CD14-positive monocyte (primary cell): ENCODE results near the gene DEGS2. TPM values are rescaled to one million over a fixed set of nuclear protein-coding genes. Genes with fewer than 3 reads are reported as not detected.

Experiments
- DNase-seq, 3 donors: peaks; one replicate each; pipeline ENCODE4 v3.0.0-alpha.2; 2011 to 2022
- H2AFZ ChIP-seq: 2 replicates; pipeline ENCODE4 v1.6.0; 2012; ENCODE audit warnings: mild to moderate bottlenecking, low read depth, low read length, inconsistent platforms; ENCODE audit not compliant: insufficient read depth, poor library complexity, severe bottlenecking
- H3K27ac ChIP-seq, 2 donors: 1 replicate in 1 of 2; 2 replicates in 1 of 2; pipeline ENCODE4 v1.5.1; 2012 to 2013; ENCODE audit warnings: low read length in 2 of 2, control low read depth in 1 of 2, inconsistent platforms in 1 of 2, low read depth in 1 of 2, mild to moderate bottlenecking in 1 of 2
- H3K27me3 ChIP-seq, 2 donors: one replicate each; pipeline versions ENCODE4 v1.6.0 to v1.6.1; 2011 to 2013; ENCODE audit warnings: low read length in 2 of 2; ENCODE audit not compliant: control insufficient read depth in 2 of 2, insufficient read depth in 2 of 2
- H3K36me3 ChIP-seq, 2 donors: replicated peaks in 1 of 2; 1 replicate in 1 of 2; 2 replicates in 1 of 2; pipeline versions ENCODE4 v1.5.1 to v1.6.1; 2012 to 2013; ENCODE audit warnings: low read length in 2 of 2, control low read depth in 1 of 2, inconsistent platforms in 1 of 2, mild to moderate bottlenecking in 1 of 2; ENCODE audit not compliant: insufficient read depth in 2 of 2, control insufficient read depth in 1 of 2
- H3K4me1 ChIP-seq, 2 donors: 1 replicate in 1 of 2; 2 replicates in 1 of 2; pipeline versions ENCODE4 v1.5.1 to v1.6.1; 2012 to 2013; ENCODE audit warnings: low read length in 2 of 2, control low read depth in 1 of 2, inconsistent platforms in 1 of 2, mild to moderate bottlenecking in 1 of 2, moderate library complexity in 1 of 2; ENCODE audit not compliant: insufficient read depth in 2 of 2, control insufficient read depth in 1 of 2
- H3K4me2 ChIP-seq: replicated peaks from 2 replicates; pipeline ENCODE3; 2012; ENCODE audit warnings: low read length, moderate library complexity, mild to moderate bottlenecking; ENCODE audit not compliant: poor library complexity, severe bottlenecking; ENCODE audit errors: extremely low read depth
- H3K4me3 ChIP-seq, 3 experiments: fragments of 200-600 bp in 1 of 3; sonication (generic) in 1 of 3; replicated peaks in 1 of 3; 1 replicate in 2 of 3; 2 replicates in 1 of 3; pipeline ENCODE4 v1.5.1; 2011 to 2013; ENCODE audit warnings: low read length in 3 of 3, mild to moderate bottlenecking in 3 of 3, control low read depth in 2 of 3, low read depth in 2 of 3, inconsistent platforms in 1 of 3, moderate library complexity in 1 of 3
- H3K79me2 ChIP-seq: 2 replicates; pipeline ENCODE4 v1.6.0; 2012; ENCODE audit warnings: mild to moderate bottlenecking, control low read depth, inconsistent platforms, low read length, moderate library complexity; ENCODE audit not compliant: insufficient read depth
- H3K9ac ChIP-seq: 2 replicates; pipeline ENCODE4 v1.6.0; 2017; ENCODE audit warnings: low read length, mild to moderate bottlenecking; ENCODE audit not compliant: insufficient read depth, poor library complexity, severe bottlenecking
- H3K9me3 ChIP-seq, 2 donors: replicated peaks in 1 of 2; 1 replicate in 1 of 2; 2 replicates in 1 of 2; pipeline versions ENCODE4 v1.5.1 to v1.6.1; 2012 to 2013; ENCODE audit warnings: low read length in 2 of 2, control low read depth in 1 of 2; ENCODE audit not compliant: control insufficient read depth in 1 of 2, insufficient read depth in 1 of 2
- H4K20me1 ChIP-seq: 2 replicates; pipeline ENCODE4 v1.6.0; 2012; ENCODE audit warnings: mild to moderate bottlenecking, low read length, control low read depth, moderate library complexity; ENCODE audit not compliant: insufficient read depth
- H3K27ac Mint-ChIP-seq, 7 donors: one replicate each; pipeline ENCODE4 v1.8.0; 2020; ENCODE audit warnings: mild to moderate bottlenecking in 7 of 7, mixed read lengths in 7 of 7, moderate library complexity in 6 of 7, inconsistent platforms in 2 of 7
- H3K27me3 Mint-ChIP-seq, 3 donors: one replicate each; pipeline ENCODE4 v1.8.0; 2021 to 2022; ENCODE audit warnings: low read depth in 3 of 3, mild to moderate bottlenecking in 3 of 3, mixed read lengths in 3 of 3, moderate library complexity in 3 of 3, inconsistent platforms in 1 of 3
- H3K36me3 Mint-ChIP-seq, 2 donors: one replicate each; pipeline ENCODE4 v1.8.0; 2020; ENCODE audit warnings: mixed read lengths in 2 of 2, inconsistent platforms in 1 of 2, mild to moderate bottlenecking in 1 of 2
- H3K4me1 Mint-ChIP-seq: one replicate; pipeline ENCODE4 v1.8.0; 2020; ENCODE audit warnings: mild to moderate bottlenecking, mixed read lengths
- H3K4me3 Mint-ChIP-seq, 2 donors: one replicate each; pipeline ENCODE4 v1.8.0; 2020; ENCODE audit warnings: mild to moderate bottlenecking in 2 of 2, mixed read lengths in 2 of 2, moderate library complexity in 1 of 2
- H3K9me3 Mint-ChIP-seq, 7 donors: one replicate each; pipeline ENCODE4 v1.8.0; 2020 to 2022; ENCODE audit warnings: mixed read lengths in 7 of 7, mild to moderate bottlenecking in 6 of 7, moderate library complexity in 6 of 7, inconsistent platforms in 2 of 7
- CTCF ChIP-seq: fragments of 200-600 bp; IDR thresholded peaks from one replicate; pipeline ENCODE4 v1.8.0; 2022; ENCODE audit warnings: antibody characterized with exemption, mild to moderate bottlenecking
- whole genome bisulfite sequencing: methylation state at CpG from one replicate; pipeline ENCODE4 v1.1.5; 2013; ENCODE audit warnings: missing lambda C conversion rate; ENCODE audit not compliant: insufficient coverage; 5-methylcytosine and 5-hydroxymethylcytosine counted together
- intact Hi-C, 2 donors: fragments of 100-400 bp; cut with micrococcal nuclease; formaldehyde crosslinking; loops; one replicate each; pipeline versions ENCODE4 v1.15.0 to v1.15.1; 2023
- polyA plus RNA-seq, 3 donors: library from polyadenylated mRNA; depleted of rRNA in 1 of 3; unstranded in 2 of 3; stranded (reverse) in 1 of 3; fragments of 300-500 nt in 2 of 3; fragments of >200 nt in 1 of 3; fragmentation: Illumina TruSeq in 2 of 3; gene quantifications; 1 replicate in 2 of 3; 2 replicates in 1 of 3; pipeline ENCODE4 v1.2.3, GENCODE V29; 2012 to 2021

The DEGS2 gene
- polyA plus RNA-seq, 3 donors = 0.07 to 0.36 TPM; not detected in 1

- H3K4me3 Mint-ChIP-seq = no peak overlapping the region
- H3K4me3 ChIP-seq = no peak overlapping the region
- no peaks in the 10 kb centered on the region for H3K36me3 Mint-ChIP-seq
- H3K9me3 Mint-ChIP-seq = peaks cover 0 to 2% (median 0%) of the 10 kb centered on the region in 7 donors
- H3K36me3 ChIP-seq = no peaks in the 10 kb centered on the region
- peaks cover 5 to 11% (median 7%) of the 10 kb centered on the region in 3 donors for H3K27me3 Mint-ChIP-seq
- H3K27ac ChIP-seq = no peak overlapping the region
- H3K9me3 ChIP-seq = no peaks in the 10 kb centered on the region
- no peak overlapping the region for H3K27ac Mint-ChIP-seq
- WGBS = 100% methylated on average over 2 of the region's 2 CpGs
- H3K79me2 ChIP-seq = no peaks in the 10 kb centered on the region
- no peak for TF ChIP-seq CTCF
- intact Hi-C loops = no loop called here
- no peaks in the 10 kb centered on the region for H3K27me3 ChIP-seq
- no peak overlapping the region for H3K4me2 ChIP-seq
- H2AFZ ChIP-seq = no peak overlapping the region
- H3K9ac ChIP-seq = no peak overlapping the region
- H3K4me1 Mint-ChIP-seq = peaks cover 11% of the 10 kb centered on the region
- no peak for DNase-seq
- no peaks in the 10 kb centered on the region for H4K20me1 ChIP-seq
- peaks cover 20 to 23% of the 10 kb centered on the region in 2 donors for H3K4me1 ChIP-seq
Observed at GRCh38 chr14:100170880-100171279, 11.4 kb upstream of the DEGS2 start.

GRCh38 chr14:100168506-100168905 lies 9.1 kb upstream of the DEGS2 start:
- Mint-ChIP-seq H3K27ac (no peak overlapping the region), H3K4me1 (peaks cover 11% of the 10 kb centered on the region), H3K4me3 (no peak overlapping the region), H3K9me3 (no peaks in the 10 kb centered on the region), H3K36me3 (no peaks in the 10 kb centered on the region), H3K27me3 (peaks cover 4 to 11% (median 6%) of the 10 kb centered on the region in 3 donors)
- WGBS = no CpG with 5 or more reads among the region's 1 CpG
- DNase-seq = no peak
- no peak overlapping the region for H3K4me3 ChIP-seq
- no peaks in the 10 kb centered on the region for H3K36me3 ChIP-seq
- no peak overlapping the region for H3K4me2 ChIP-seq
- H3K79me2 ChIP-seq = no peaks in the 10 kb centered on the region
- intact Hi-C loops = no loop called here
- no peaks in the 10 kb centered on the region for H3K27me3 ChIP-seq
- H3K27ac ChIP-seq = no peak overlapping the region
- H3K9ac ChIP-seq = no peak overlapping the region
- H3K9me3 ChIP-seq = no peaks in the 10 kb centered on the region
- H3K4me1 ChIP-seq = peaks cover 20 to 23% of the 10 kb centered on the region in 2 donors
- no peak for TF ChIP-seq CTCF
- no peak overlapping the region for H2AFZ ChIP-seq
- H4K20me1 ChIP-seq = no peaks in the 10 kb centered on the region
